Epithelial cell of proximal tubule (primary cell): ENCODE data around the gene CHP2. TPM values are rescaled to one million over a fixed set of nuclear protein-coding genes. Genes with fewer than 3 reads are reported as not detected.

Experiments used
- DNase-seq: peaks from one replicate; pipeline ENCODE4 v3.0.0-alpha.2; 2011; ENCODE audit warnings: low read depth
- H3K4me3 ChIP-seq: 2 replicates; pipeline ENCODE4 v1.5.1; 2011; ENCODE audit warnings: low read depth, mild to moderate bottlenecking, low read length
- CTCF ChIP-seq: conservative IDR thresholded peaks from 2 replicates; pipeline ENCODE4 v1.5.1; 2012; ENCODE audit warnings: low read depth, mild to moderate bottlenecking, low read length
- total RNA-seq: library from RNA; depleted of rRNA; stranded (reverse); fragments of >200 nt; gene quantifications from 2 replicates; pipeline ENCODE4 v1.2.3, GENCODE V29; 2015

CHP2 gene
- total RNA-seq, 1 donor from 2014 or later = not detected

DNA sequence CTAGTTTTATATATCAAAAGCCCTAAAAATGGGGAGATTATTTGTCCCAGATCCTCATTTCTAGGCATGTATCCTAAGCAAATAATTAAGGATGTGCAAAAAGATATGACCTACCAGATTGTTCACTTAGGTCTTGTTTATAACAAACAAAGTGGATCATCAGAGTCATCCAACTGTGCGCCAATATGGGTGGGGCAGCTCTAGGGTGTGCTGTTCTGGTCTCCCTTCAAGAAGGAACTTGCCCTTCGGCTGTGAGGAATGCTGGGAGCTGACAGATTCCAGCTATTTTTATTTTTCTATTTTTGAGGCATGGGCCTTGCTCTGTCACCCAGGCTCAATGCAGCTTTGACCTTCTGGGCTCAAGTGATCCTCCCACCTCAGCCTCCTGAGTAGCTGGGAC is 13.8 kb downstream of the CHP2 start:
- DNase-seq = no peak
- no peak overlapping the region for H3K4me3 ChIP-seq
- no peak for TF ChIP-seq CTCF

- no peak overlapping the region for H3K4me3 ChIP-seq
- no peak for TF ChIP-seq CTCF
- DNase-seq = no peak
These were observed 16.2 kb downstream of the CHP2 start for GRCh38 chr16:23771027-23771426.

- no peak for DNase-seq
- TF ChIP-seq CTCF = no peak
- no peak overlapping the region for H3K4me3 ChIP-seq
These were observed 16.8 kb downstream of the CHP2 start for GRCh38 chr16:23771642-23772041.

GRCh38 chr16:23773339-23773738 is 18.5 kb downstream of the CHP2 start:
- no peak for TF ChIP-seq CTCF
- no peak for DNase-seq
- no peak overlapping the region for H3K4me3 ChIP-seq

GRCh38 chr16:23781176-23781575 is 26.4 kb downstream of the CHP2 start:
- no peak overlapping the region for H3K4me3 ChIP-seq
- no peak for DNase-seq
- TF ChIP-seq CTCF = no peak

DNA sequence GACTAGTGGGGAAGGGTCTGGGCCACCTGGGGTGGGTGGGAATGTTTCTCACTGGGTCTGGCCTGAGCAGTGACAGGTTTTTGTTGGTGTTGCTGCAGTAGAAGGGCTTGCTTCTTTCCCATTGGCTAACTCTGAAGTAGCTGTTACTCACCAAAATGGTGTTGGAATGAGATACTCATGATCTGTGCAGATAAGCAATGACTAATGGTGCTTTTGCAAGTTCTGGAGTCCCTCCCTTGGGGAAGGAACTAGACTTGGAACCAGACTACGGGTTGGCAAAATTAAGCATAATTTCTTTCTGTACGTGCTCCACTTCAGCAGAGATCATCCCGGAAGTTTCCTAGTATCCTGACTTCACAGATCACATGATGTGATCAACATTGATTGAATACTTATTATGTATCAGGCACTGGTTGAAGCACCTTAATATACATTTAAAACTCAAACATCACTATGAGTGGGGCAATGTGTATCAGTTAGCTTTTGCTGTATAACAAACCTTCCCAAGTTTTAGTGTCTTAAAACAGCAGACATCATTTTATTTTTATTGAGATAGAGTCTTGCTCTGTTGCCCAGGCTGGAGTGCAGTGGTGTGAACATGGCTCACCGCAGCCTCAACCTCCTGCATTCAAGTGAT is 30.1 kb downstream of the CHP2 start:
- no peak for DNase-seq
- TF ChIP-seq CTCF = no peak

GRCh38 chr16:23785842-23786241 is 31.0 kb downstream of the CHP2 start:
- DNase-seq = no peak
- TF ChIP-seq CTCF = no peak
- H3K4me3 ChIP-seq = no peak overlapping the region

More for the DNA sequence above, 30.1 kb downstream of the CHP2 start:
- no peak overlapping the region for H3K4me3 ChIP-seq
